H9 (cell line): Measurements from ENCODE around the gene YAP1. TPM values are rescaled to one million over a fixed set of nuclear protein-coding genes. Genes with fewer than 3 reads are reported as not detected.

Experiments
- DNase-seq: peaks from one replicate; pipeline ENCODE4 v3.0.0-alpha.2; 2017
- H2AFZ ChIP-seq: one replicate; pipeline ENCODE4 v1.6.1; 2013; ENCODE audit warnings: mild to moderate bottlenecking, low read length, control low read depth, moderate library complexity
- H2AK5ac ChIP-seq: 2 replicates; pipeline ENCODE4 v1.6.1; 2013; ENCODE audit warnings: low read length, control low read depth, mixed read lengths; ENCODE audit not compliant: insufficient read length
- H2BK120ac ChIP-seq: one replicate; pipeline ENCODE4 v1.6.1; 2013; ENCODE audit warnings: low read depth, mild to moderate bottlenecking, low read length, control low read depth, inconsistent platforms; ENCODE audit not compliant: poor library complexity, severe bottlenecking
- H2BK12ac ChIP-seq: 2 replicates; pipeline ENCODE4 v1.6.1; 2013; ENCODE audit warnings: low read length, control low read depth, mixed read lengths, low read depth; ENCODE audit not compliant: insufficient read length
- H2BK15ac ChIP-seq: 2 replicates; pipeline ENCODE4 v1.6.1; 2013; ENCODE audit warnings: low read depth, low read length, control low read depth
- H2BK20ac ChIP-seq: one replicate; pipeline ENCODE4 v1.6.1; 2013; ENCODE audit warnings: low read depth, mild to moderate bottlenecking, low read length, control low read depth, inconsistent platforms; ENCODE audit not compliant: poor library complexity, severe bottlenecking
- H2BK5ac ChIP-seq: 2 replicates; pipeline ENCODE4 v1.6.1; 2013; ENCODE audit warnings: low read length, control low read depth, mixed read lengths; ENCODE audit not compliant: insufficient read length
- H3K14ac ChIP-seq: 2 replicates; pipeline ENCODE4 v1.6.1; 2013; ENCODE audit warnings: low read length, control low read depth; ENCODE audit not compliant: insufficient read depth
- H3K18ac ChIP-seq: 2 replicates; pipeline ENCODE4 v1.6.1; 2013; ENCODE audit warnings: low read depth, mild to moderate bottlenecking, mixed read lengths, low read length, control low read depth; ENCODE audit not compliant: insufficient read length
- H3K23ac ChIP-seq: 2 replicates; pipeline ENCODE4 v1.6.1; 2013; ENCODE audit warnings: low read length, control low read depth, mixed read lengths, low read depth; ENCODE audit not compliant: insufficient read length
- H3K23me2 ChIP-seq: 2 replicates; pipeline ENCODE4 v1.6.1; 2013; ENCODE audit warnings: low read depth, mild to moderate bottlenecking, mixed read lengths, low read length, control low read depth; ENCODE audit not compliant: insufficient read length, poor library complexity, severe bottlenecking
- H3K27ac ChIP-seq: 2 replicates; pipeline ENCODE4 v1.5.1; 2013; ENCODE audit warnings: low read length, control low read depth, mixed read lengths, low read depth; ENCODE audit not compliant: insufficient read length
- H3K27me3 ChIP-seq: 2 replicates; pipeline ENCODE4 v1.6.1; 2013; ENCODE audit warnings: low read length, control low read depth, inconsistent platforms; ENCODE audit not compliant: insufficient read depth
- H3K4ac ChIP-seq: 2 replicates; pipeline ENCODE4 v1.6.1; 2013; ENCODE audit warnings: low read depth, mild to moderate bottlenecking, control low read depth, inconsistent platforms, low read length, moderate library complexity
- H3K4me1 ChIP-seq: 2 replicates; pipeline ENCODE4 v1.6.1; 2013; ENCODE audit warnings: low read length, control low read depth, inconsistent platforms; ENCODE audit not compliant: insufficient read depth
- H3K4me2 ChIP-seq: 2 replicates; pipeline ENCODE4 v1.6.1; 2013; ENCODE audit warnings: low read length, control low read depth, mixed read lengths; ENCODE audit not compliant: insufficient read length, insufficient read depth
- H3K56ac ChIP-seq: 2 replicates; pipeline ENCODE4 v1.6.1; 2013; ENCODE audit warnings: low read depth, mild to moderate bottlenecking, mixed read lengths, low read length, control low read depth; ENCODE audit not compliant: insufficient read length
- H3K79me1 ChIP-seq: 2 replicates; pipeline ENCODE4 v1.6.1; 2013; ENCODE audit warnings: low read depth, mild to moderate bottlenecking, moderate library complexity, low read length, control low read depth, inconsistent platforms; ENCODE audit not compliant: insufficient read depth, poor library complexity, severe bottlenecking
- H3K79me2 ChIP-seq: 2 replicates; pipeline ENCODE4 v1.6.1; 2013; ENCODE audit warnings: low read length, control low read depth, inconsistent platforms; ENCODE audit not compliant: insufficient read depth
- H3K9ac ChIP-seq: 2 replicates; pipeline ENCODE4 v1.6.1; 2013; ENCODE audit warnings: low read length, control low read depth, mixed read lengths; ENCODE audit not compliant: insufficient read length; ENCODE audit errors: extremely low read depth
- H3K9me3 ChIP-seq: one replicate; pipeline ENCODE4 v1.6.1; 2013; ENCODE audit warnings: low read depth, low read length, inconsistent platforms; ENCODE audit not compliant: control insufficient read depth
- H3T11ph ChIP-seq: one replicate; pipeline ENCODE4 v1.6.1; 2013; ENCODE audit warnings: mild to moderate bottlenecking, low read length, control low read depth, inconsistent platforms
- H4K20me1 ChIP-seq: one replicate; pipeline ENCODE4 v1.6.1; 2013; ENCODE audit not compliant: control insufficient read depth, insufficient read length, insufficient read depth
- H4K5ac ChIP-seq: 2 replicates; pipeline ENCODE4 v1.6.1; 2013; ENCODE audit warnings: low read depth, mild to moderate bottlenecking, mixed read lengths, low read length, control low read depth; ENCODE audit not compliant: insufficient read length
- H4K8ac ChIP-seq: replicated peaks from 2 replicates; pipeline ENCODE4 v1.6.1; 2013; ENCODE audit warnings: low read length, control low read depth, mixed read lengths, low read depth; ENCODE audit not compliant: insufficient read length
- H4K91ac ChIP-seq: 2 replicates; pipeline ENCODE4 v1.6.1; 2013; ENCODE audit warnings: low read depth, mild to moderate bottlenecking, moderate library complexity, mixed read lengths, low read length, control low read depth; ENCODE audit not compliant: insufficient read length
- H3K27ac Mint-ChIP-seq, 3 experiments: 2 replicates in 2 of 3; 3 replicates in 1 of 3; pipeline ENCODE4 v1.8.0; 2020 to 2021; ENCODE audit warnings: mixed read lengths in 3 of 3, mild to moderate bottlenecking in 1 of 3, moderate library complexity in 1 of 3
- H3K27me3 Mint-ChIP-seq: 2 replicates; pipeline ENCODE4 v1.8.0; 2021; ENCODE audit warnings: low read depth, mild to moderate bottlenecking, moderate library complexity, mixed read lengths
- H3K36me3 Mint-ChIP-seq, 3 experiments: 2 replicates in 2 of 3; 3 replicates in 1 of 3; pipeline ENCODE4 v1.8.0; 2020 to 2021; ENCODE audit warnings: low read depth in 3 of 3, mixed read lengths in 3 of 3; ENCODE audit not compliant: insufficient read depth in 1 of 3
- H3K4me1 Mint-ChIP-seq, 2 experiments: 2 replicates each; pipeline ENCODE4 v1.8.0; 2020; ENCODE audit warnings: mixed read lengths in 2 of 2
- H3K4me3 Mint-ChIP-seq, 2 experiments: 2 replicates in 1 of 2; 3 replicates in 1 of 2; pipeline ENCODE4 v1.8.0; 2020 to 2021; ENCODE audit warnings: mild to moderate bottlenecking in 2 of 2, mixed read lengths in 2 of 2, moderate library complexity in 1 of 2
- H3K9me3 Mint-ChIP-seq, 2 experiments: 2 replicates in 1 of 2; 3 replicates in 1 of 2; pipeline ENCODE4 v1.8.0; 2020; ENCODE audit warnings: mild to moderate bottlenecking in 2 of 2, mixed read lengths in 2 of 2, moderate library complexity in 1 of 2
- WGBS: extraction: QIAGEN DNeasy Blood & Tissue Kit; methylation state at CpG from one replicate; pipeline ENCODE4 v1.1.7; 2013; ENCODE audit warnings: missing lambda C conversion rate, low lambda C conversion rate, mixed read lengths; ENCODE audit not compliant: insufficient read length; ENCODE audit errors: extremely low coverage; 5-methylcytosine and 5-hydroxymethylcytosine counted together
- long read RNA-seq: library from polyadenylated mRNA; unstranded; transcript quantifications from one replicate; pipeline ENCODE4 v2.0.0, GENCODE V29; 2020
- total RNA-seq: library from RNA; stranded (reverse); gene quantifications from 2 replicates; pipeline ENCODE4 v1.2.1, GENCODE V29; 2021
- TF ChIP-seq, protein P1 (sequence below): fragments of 200-600 bp; sonication (generic); conservative IDR thresholded peaks from 3 replicates; pipeline ENCODE4 v1.8.0; 2021; ENCODE audit warnings: antibody characterized with exemption, mild to moderate bottlenecking

YAP1 gene
- 124 TPM in 2 replicates for total RNA-seq
- long read RNA-seq, full-length matches to known transcripts = 9 of 33 reads
- long read RNA-seq, partial matches to known transcripts = 3 of 33 reads
- long read RNA-seq, other reads (novel, unspliced or antisense) = 21 of 33 reads

- Histone ChIP-seq H3K9ac (peak within 1 kb of the TSS; percentile 97), H4K20me1 (no peaks in the 10 kb centered on the region), H3K79me2 (peaks cover 7% of the 10 kb centered on the region; the same call in 1 of the 2 replicates), H4K91ac (peak within 1 kb of the TSS; percentile 95), H2AK5ac (no peak within 1 kb of the TSS), H2BK12ac (peak within 1 kb of the TSS; percentile 97), H3K23me2 (peaks cover 12% of the 10 kb centered on the region), H3T11ph (peak within 1 kb of the TSS; percentile 78), H3K4me2 (peak within 1 kb of the TSS; percentile 85), H2BK5ac (peak within 1 kb of the TSS; percentile 97), H3K23ac (no peak within 1 kb of the TSS), H2BK15ac (peak within 1 kb of the TSS; percentile 69; the same call in 1 of the 2 replicates), H4K8ac (peak within 1 kb of the TSS; percentile 91), H3K4me1 (peaks cover 4% of the 10 kb centered on the region; the same call in 1 of the 2 replicates), H3K18ac (peak within 1 kb of the TSS; percentile 100), H2BK20ac (no peak within 1 kb of the TSS), H3K79me1 (no peaks in the 10 kb centered on the region), H3K4ac (peak within 1 kb of the TSS; percentile 96; the same call in 1 of the 2 replicates), H3K14ac (peak within 1 kb of the TSS; percentile 100), H3K56ac (no peak within 1 kb of the TSS), H2BK120ac (peak within 1 kb of the TSS; percentile 91), H3K9me3 (no peaks in the 10 kb centered on the region), H2AFZ (peak within 1 kb of the TSS; percentile 34), H3K27me3 (no peaks in the 10 kb centered on the region), H3K27ac (peak within 1 kb of the TSS; percentile 91), H4K5ac (peak within 1 kb of the TSS; percentile 97)
- peaks cover 2 to 8% (median 7%) of the 10 kb centered on the region in 3 experiments; a peak in 6 of 7 replicates for H3K36me3 Mint-ChIP-seq
- peak; percentile 91 for DNase-seq
- H3K9me3 Mint-ChIP-seq = peaks cover 0 to 3% of the 10 kb centered on the region in 2 experiments; a peak in 1 of 5 replicates
- WGBS = no CpG with 5 or more reads among the region's 104 CpGs
- peak within 1 kb of the TSS; percentile 99 to 100 (median 99) for H3K27ac Mint-ChIP-seq
- TF ChIP-seq, protein P1, sequence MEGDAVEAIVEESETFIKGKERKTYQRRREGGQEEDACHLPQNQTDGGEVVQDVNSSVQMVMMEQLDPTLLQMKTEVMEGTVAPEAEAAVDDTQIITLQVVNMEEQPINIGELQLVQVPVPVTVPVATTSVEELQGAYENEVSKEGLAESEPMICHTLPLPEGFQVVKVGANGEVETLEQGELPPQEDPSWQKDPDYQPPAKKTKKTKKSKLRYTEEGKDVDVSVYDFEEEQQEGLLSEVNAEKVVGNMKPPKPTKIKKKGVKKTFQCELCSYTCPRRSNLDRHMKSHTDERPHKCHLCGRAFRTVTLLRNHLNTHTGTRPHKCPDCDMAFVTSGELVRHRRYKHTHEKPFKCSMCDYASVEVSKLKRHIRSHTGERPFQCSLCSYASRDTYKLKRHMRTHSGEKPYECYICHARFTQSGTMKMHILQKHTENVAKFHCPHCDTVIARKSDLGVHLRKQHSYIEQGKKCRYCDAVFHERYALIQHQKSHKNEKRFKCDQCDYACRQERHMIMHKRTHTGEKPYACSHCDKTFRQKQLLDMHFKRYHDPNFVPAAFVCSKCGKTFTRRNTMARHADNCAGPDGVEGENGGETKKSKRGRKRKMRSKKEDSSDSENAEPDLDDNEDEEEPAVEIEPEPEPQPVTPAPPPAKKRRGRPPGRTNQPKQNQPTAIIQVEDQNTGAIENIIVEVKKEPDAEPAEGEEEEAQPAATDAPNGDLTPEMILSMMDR = no peak
- no peaks in the 10 kb centered on the region; the same call in none of the 2 replicates for H3K27me3 Mint-ChIP-seq
- H3K4me3 Mint-ChIP-seq = peak within 1 kb of the TSS; percentile 91 to 95
- H3K4me1 Mint-ChIP-seq = peaks cover 32 to 33% of the 10 kb centered on the region in 2 experiments
Observed at GRCh38 chr11:102109896-102110760, at the start of gene YAP1. YAP1 (plus strand) TSS chr11:102110447; CDS start chr11:102110849, 402 bp downstream.
